HepG2 (cell line): ENCODE measurements around the gene CYP17A1. TPM values are rescaled to one million over a fixed set of nuclear protein-coding genes. Genes with fewer than 3 reads are reported as not detected.

Experiments used
- CHD2 ChIP-seq: IDR thresholded peaks from 2 replicates; pipeline ENCODE4 v1.6.1; 2011; ENCODE audit warnings: low read depth, low read length, improper control_type of control experiment
- FOSL2 ChIP-seq: sonication (generic); formaldehyde crosslinking; IDR thresholded peaks from 2 replicates; pipeline ENCODE4 v1.4.0; 2020; ENCODE audit warnings: missing genetic modification reagents
- FOXA1 ChIP-seq, 2 experiments: fragments of 450-650 bp in 1 of 2; sonication (generic) in 1 of 2; formaldehyde crosslinking in 1 of 2; IDR thresholded peaks; 2 replicates each; pipeline versions ENCODE4 v1.4.0 to v1.6.1; 2016 to 2020; ENCODE audit warnings: missing genetic modification reagents in 1 of 2
- KAT7 ChIP-seq: IDR thresholded peaks from 2 replicates; pipeline ENCODE4 v1.6.1; 2018; ENCODE audit warnings: borderline replicate concordance, missing compliant biosample characterization
- RCOR2 ChIP-seq: IDR thresholded peaks from 2 replicates; pipeline ENCODE4 v1.6.1; 2016; ENCODE audit warnings: missing biosample characterization, missing genetic modification reagents
- SAP130 ChIP-seq: IDR thresholded peaks from 2 replicates; pipeline ENCODE4 v1.6.1; 2016; ENCODE audit warnings: low read depth
- SIN3A ChIP-seq: IDR thresholded peaks from 2 replicates; pipeline ENCODE4 v1.6.1; 2011; ENCODE audit warnings: low read depth, mild to moderate bottlenecking, control low read depth, low read length, borderline replicate concordance
- U2AF2 ChIP-seq: fragments of 200-400 bp; formaldehyde crosslinking; IDR thresholded peaks from 2 replicates; pipeline ENCODE4 v1.6.1; 2017; ENCODE audit warnings: low read depth, mild to moderate bottlenecking, low read length
- ZBTB25 ChIP-seq: IDR thresholded peaks from 2 replicates; pipeline ENCODE4 v1.6.1; 2018; ENCODE audit warnings: missing genetic modification reagents
- ZFAT ChIP-seq: sonication (generic); formaldehyde crosslinking; conservative IDR thresholded peaks from 2 replicates; pipeline ENCODE4 v1.8.1; 2023; ENCODE audit warnings: missing genetic modification reagents, inconsistent platforms
- ZNF280D ChIP-seq: sonication (generic); formaldehyde crosslinking; IDR thresholded peaks from 2 replicates; pipeline ENCODE4 v1.5.1; 2020; ENCODE audit warnings: mild to moderate bottlenecking, missing genetic modification reagents
- ZNF292 ChIP-seq: sonication (generic); formaldehyde crosslinking; IDR thresholded peaks from 2 replicates; pipeline ENCODE4 v1.8.1; 2022; ENCODE audit warnings: mild to moderate bottlenecking, low read depth, missing genetic modification reagents, borderline replicate concordance
- ZNF549 ChIP-seq: sonication (generic); formaldehyde crosslinking; IDR thresholded peaks from 2 replicates; pipeline ENCODE4 v1.5.0; 2020; ENCODE audit warnings: missing genetic modification reagents
- ZNF614 ChIP-seq: IDR thresholded peaks from 2 replicates; pipeline ENCODE4 v1.6.1; 2018; ENCODE audit warnings: missing biosample characterization, missing genetic modification reagents, inconsistent platforms, borderline replicate concordance
- ZNF773 ChIP-seq: sonication (generic); formaldehyde crosslinking; IDR thresholded peaks from 2 replicates; pipeline ENCODE4 v1.4.0; 2020; ENCODE audit warnings: missing genetic modification reagents, borderline replicate concordance
- polyA plus RNA-seq, 8 experiments: library from polyadenylated mRNA; depleted of rRNA in 3 of 8; stranded (reverse) in 7 of 8; unstranded in 1 of 8; fragments of >200 nt; fragmentation: Illumina TruSeq in 4 of 8; extraction: Trizol in 4 of 8; gene quantifications; 2 replicates each; pipeline versions ENCODE4 v1.2.1 to v1.2.3, GENCODE V29; 2011 to 2016; ENCODE audit warnings: low read depth in 4 of 8, missing spikeins in 1 of 8, mixed read lengths in 1 of 8; ENCODE audit not compliant: insufficient read depth in 1 of 8
- total RNA-seq, 5 experiments: library from RNA; depleted of rRNA; stranded (reverse); fragments of >200 nt; fragmentation: Illumina TruSeq; extraction: Trizol; gene quantifications; 2 replicates each; pipeline ENCODE4 v1.2.3, GENCODE V29; 2016; ENCODE audit warnings: low read depth in 1 of 5
- TF ChIP-seq, protein P1 (sequence below): IDR thresholded peaks from 2 replicates; pipeline ENCODE4 v1.6.1; 2018; ENCODE audit warnings: missing genetic modification reagents, mild to moderate bottlenecking, missing compliant biosample characterization
- TF ChIP-seq, protein P2 (sequence below), 2 experiments: sonication (generic) in 1 of 2; formaldehyde crosslinking in 1 of 2; IDR thresholded peaks; 2 replicates each; pipeline versions ENCODE4 v1.4.0 to v1.6.1; 2016 to 2020; ENCODE audit warnings: borderline replicate concordance in 1 of 2, low read depth in 1 of 2, mild to moderate bottlenecking in 1 of 2, missing genetic modification reagents in 1 of 2
- TF ChIP-seq, protein P3 (sequence below): IDR thresholded peaks from 2 replicates; pipeline ENCODE4 v1.6.1; 2016

The CYP17A1 gene
- total and polyA plus RNA-seq, 2 of the 13 experiments (the other 11 are each of a cell fraction or from before 2014, with no cell fraction given): 0.13 to 1.1 TPM

GRCh38 chr10:102850025-102850518, 12.9 kb upstream of the CYP17A1 start (continued):
- TF ChIP-seq RCOR2 (CRISPR knock-in tag) (peak; percentile 75), ZNF614 (CRISPR knock-in tag) (peak; percentile 75), SAP130 (CRISPR knock-in tag) (peak; percentile 96), KAT7 (CRISPR knock-in tag) (no peak), ZNF280D (CRISPR knock-in tag) (peak; percentile 85; the same call in 1 of the 2 replicates), ZNF549 (CRISPR knock-in tag) (no peak), ZNF773 (0 out of 2 replicates have a peak, but pooled peaks have one; percentile 7), ZNF292 (CRISPR knock-in tag) (peak; percentile 78; the same call in 1 of the 2 replicates), CHD2 (no peak), FOXA1 (IDR thresholded peaks at IDR 0.05) (no peak), FOXA1 (CRISPR knock-in tag; IDR thresholded peaks at IDR 0.05) (peak; percentile 65), FOSL2 (peak; percentile 87), ZBTB25 (CRISPR knock-in tag) (peak; percentile 68; the same call in 1 of the 2 replicates), U2AF2 (no peak), ZFAT (CRISPR knock-in tag) (no peak), SIN3A (0 out of 2 replicates have a peak, but pooled peaks have one; percentile 32)
- TF ChIP-seq, protein P1, sequence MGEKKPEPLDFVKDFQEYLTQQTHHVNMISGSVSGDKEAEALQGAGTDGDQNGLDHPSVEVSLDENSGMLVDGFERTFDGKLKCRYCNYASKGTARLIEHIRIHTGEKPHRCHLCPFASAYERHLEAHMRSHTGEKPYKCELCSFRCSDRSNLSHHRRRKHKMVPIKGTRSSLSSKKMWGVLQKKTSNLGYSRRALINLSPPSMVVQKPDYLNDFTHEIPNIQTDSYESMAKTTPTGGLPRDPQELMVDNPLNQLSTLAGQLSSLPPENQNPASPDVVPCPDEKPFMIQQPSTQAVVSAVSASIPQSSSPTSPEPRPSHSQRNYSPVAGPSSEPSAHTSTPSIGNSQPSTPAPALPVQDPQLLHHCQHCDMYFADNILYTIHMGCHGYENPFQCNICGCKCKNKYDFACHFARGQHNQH (CRISPR knock-in tag): peak; percentile 73; the same call in 1 of the 2 replicates
- TF ChIP-seq, protein P2, sequence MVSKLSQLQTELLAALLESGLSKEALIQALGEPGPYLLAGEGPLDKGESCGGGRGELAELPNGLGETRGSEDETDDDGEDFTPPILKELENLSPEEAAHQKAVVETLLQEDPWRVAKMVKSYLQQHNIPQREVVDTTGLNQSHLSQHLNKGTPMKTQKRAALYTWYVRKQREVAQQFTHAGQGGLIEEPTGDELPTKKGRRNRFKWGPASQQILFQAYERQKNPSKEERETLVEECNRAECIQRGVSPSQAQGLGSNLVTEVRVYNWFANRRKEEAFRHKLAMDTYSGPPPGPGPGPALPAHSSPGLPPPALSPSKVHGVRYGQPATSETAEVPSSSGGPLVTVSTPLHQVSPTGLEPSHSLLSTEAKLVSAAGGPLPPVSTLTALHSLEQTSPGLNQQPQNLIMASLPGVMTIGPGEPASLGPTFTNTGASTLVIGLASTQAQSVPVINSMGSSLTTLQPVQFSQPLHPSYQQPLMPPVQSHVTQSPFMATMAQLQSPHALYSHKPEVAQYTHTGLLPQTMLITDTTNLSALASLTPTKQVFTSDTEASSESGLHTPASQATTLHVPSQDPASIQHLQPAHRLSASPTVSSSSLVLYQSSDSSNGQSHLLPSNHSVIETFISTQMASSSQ (IDR thresholded peaks at IDR 0.05; ENCODE audit: low read depth): peak; percentile 42; the same call in 1 of the 2 replicates
- TF ChIP-seq, protein P2 (CRISPR knock-in tag; IDR thresholded peaks at IDR 0.05; ENCODE audit: borderline replicate concordance): no peak
- TF ChIP-seq, protein P3, sequence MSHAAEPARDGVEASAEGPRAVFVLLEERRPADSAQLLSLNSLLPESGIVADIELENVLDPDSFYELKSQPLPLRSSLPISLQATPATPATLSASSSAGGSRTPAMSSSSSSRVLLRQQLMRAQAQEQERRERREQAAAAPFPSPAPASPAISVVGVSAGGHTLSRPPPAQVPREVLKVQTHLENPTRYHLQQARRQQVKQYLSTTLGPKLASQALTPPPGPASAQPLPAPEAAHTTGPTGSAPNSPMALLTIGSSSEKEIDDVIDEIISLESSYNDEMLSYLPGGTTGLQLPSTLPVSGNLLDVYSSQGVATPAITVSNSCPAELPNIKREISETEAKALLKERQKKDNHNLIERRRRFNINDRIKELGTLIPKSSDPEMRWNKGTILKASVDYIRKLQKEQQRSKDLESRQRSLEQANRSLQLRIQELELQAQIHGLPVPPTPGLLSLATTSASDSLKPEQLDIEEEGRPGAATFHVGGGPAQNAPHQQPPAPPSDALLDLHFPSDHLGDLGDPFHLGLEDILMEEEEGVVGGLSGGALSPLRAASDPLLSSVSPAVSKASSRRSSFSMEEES (CRISPR knock-in tag): peak; percentile 99
